ENCODE results near the gene BANP.

Gene BANP

DNA sequence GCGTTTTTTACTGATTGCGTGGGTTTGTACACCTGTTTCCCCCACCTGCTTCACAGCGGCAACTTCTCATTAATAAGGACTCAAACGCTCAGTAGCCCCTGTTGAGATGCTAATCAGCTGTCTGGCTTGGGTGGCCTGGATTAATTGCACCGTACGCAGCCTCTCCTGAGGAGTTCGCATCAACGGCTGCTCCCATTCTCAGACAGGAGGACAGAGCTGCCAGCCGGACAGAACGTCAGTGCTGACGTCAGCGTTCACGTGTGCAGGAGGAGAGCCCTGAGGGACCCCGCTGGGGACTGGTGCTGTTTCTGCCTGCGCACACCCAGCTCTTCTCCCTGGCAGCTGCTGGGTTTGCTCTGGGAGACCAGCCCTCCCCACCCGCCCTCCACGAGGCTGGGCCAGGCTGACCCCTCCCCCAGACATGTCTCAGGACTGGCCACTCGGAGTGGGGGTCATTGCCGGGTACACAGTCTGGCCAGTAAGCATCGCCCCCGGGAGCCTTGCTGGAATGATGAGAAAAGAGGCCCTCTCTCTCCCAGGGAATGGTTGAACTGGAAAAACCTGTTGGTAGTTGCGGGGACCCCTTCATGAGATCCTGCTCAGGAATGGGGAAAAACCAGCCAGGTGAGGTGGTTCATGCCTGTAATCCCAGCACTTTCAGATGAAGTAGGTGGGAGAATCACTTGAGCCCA is 5.7 kb upstream of the BANP start:
- H3K4me3 ChIP-seq (ENCODE audit: low read length) = peak overlapping the region; percentile 27; the same call in 1 of the 2 replicates
- TF ChIP-seq, protein P1, sequence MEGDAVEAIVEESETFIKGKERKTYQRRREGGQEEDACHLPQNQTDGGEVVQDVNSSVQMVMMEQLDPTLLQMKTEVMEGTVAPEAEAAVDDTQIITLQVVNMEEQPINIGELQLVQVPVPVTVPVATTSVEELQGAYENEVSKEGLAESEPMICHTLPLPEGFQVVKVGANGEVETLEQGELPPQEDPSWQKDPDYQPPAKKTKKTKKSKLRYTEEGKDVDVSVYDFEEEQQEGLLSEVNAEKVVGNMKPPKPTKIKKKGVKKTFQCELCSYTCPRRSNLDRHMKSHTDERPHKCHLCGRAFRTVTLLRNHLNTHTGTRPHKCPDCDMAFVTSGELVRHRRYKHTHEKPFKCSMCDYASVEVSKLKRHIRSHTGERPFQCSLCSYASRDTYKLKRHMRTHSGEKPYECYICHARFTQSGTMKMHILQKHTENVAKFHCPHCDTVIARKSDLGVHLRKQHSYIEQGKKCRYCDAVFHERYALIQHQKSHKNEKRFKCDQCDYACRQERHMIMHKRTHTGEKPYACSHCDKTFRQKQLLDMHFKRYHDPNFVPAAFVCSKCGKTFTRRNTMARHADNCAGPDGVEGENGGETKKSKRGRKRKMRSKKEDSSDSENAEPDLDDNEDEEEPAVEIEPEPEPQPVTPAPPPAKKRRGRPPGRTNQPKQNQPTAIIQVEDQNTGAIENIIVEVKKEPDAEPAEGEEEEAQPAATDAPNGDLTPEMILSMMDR (conservative IDR thresholded peaks at IDR 0.05; ENCODE audit: low read length) = no peak
- peak; percentile 40 for DNase-seq (ENCODE audit: low read depth)

GRCh38 chr16:87946596-87947347 is 4.5 kb upstream of the BANP start:
- DNase-seq (ENCODE audit: low read depth) = no peak
- TF ChIP-seq, protein P1 (conservative IDR thresholded peaks at IDR 0.05; ENCODE audit: low read length) = no peak
- no peak overlapping the region for H3K4me3 ChIP-seq (ENCODE audit: low read length)

DNA sequence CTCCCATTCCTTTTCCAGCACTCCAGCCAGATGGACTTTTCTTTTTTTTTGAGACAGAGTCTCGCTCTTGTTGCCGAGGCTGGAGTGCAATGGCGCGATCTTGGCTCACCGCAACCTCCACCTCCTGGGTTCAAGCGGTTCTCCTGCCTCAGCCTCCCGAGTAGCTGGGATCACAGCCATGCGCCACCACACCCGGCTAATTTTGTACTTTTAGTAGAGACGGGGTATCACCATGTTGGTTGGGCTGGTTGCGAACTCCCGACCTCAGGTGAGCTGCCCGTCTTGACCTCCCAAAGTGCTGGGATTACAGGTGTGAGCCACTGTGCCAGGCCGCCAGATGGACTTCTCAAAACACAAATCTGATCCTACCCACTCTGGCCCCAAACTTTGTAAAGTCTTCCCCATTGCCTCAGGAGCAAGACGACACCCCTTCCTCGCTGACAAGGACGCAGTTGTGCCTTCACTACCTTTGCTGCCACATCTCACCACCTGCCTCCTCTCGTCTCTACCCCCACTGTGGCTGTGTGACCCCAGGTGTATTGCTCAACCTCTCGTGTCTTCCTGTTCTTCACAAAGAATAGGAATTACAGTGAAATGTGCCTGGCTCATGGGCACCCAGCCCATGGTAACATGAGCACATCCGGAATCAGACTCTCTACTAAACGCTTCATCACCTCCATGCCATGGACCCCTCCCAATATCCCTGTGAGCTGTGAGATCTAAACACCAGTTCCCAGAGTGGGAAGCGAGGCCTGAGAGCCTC is 3.7 kb upstream of the BANP start:
- DNase-seq (ENCODE audit: low read depth) = no peak
- TF ChIP-seq, protein P1 (conservative IDR thresholded peaks at IDR 0.05; ENCODE audit: low read length) = no peak
- no peak overlapping the region for H3K4me3 ChIP-seq (ENCODE audit: low read length)

DNA sequence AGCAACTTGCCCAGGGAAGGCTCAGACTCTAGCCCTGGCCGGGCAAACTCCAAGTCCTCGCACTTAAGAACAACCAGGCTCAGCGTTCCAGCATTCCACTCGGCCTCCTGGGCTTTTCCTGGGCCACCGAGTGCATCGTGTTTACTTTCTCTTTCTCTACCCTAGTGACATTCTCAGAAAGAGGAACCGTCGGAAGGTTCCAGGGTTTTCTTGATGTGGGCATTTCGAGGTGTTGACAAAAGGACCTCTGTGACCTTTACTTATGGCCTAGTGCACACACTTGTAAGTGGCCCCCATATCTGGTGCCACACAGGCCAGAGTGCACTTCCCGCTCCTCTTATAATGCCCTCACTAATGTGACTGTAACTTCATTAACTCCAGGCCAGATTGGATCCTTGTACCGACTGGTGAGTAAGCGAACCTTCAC is 3.1 kb upstream of the BANP start:
- H3K4me3 ChIP-seq (ENCODE audit: low read length) = no peak overlapping the region
- DNase-seq (ENCODE audit: low read depth) = no peak
- TF ChIP-seq, protein P1 (conservative IDR thresholded peaks at IDR 0.05; ENCODE audit: low read length) = no peak

- no peak overlapping the region for H3K4me3 ChIP-seq (ENCODE audit: low read length)
- no peak for DNase-seq (ENCODE audit: low read depth)
- TF ChIP-seq, protein P1 (conservative IDR thresholded peaks at IDR 0.05; ENCODE audit: low read length) = no peak
Measured at GRCh38 chr16:87948735-87949070, 2.5 kb upstream of the BANP start.

DNA sequence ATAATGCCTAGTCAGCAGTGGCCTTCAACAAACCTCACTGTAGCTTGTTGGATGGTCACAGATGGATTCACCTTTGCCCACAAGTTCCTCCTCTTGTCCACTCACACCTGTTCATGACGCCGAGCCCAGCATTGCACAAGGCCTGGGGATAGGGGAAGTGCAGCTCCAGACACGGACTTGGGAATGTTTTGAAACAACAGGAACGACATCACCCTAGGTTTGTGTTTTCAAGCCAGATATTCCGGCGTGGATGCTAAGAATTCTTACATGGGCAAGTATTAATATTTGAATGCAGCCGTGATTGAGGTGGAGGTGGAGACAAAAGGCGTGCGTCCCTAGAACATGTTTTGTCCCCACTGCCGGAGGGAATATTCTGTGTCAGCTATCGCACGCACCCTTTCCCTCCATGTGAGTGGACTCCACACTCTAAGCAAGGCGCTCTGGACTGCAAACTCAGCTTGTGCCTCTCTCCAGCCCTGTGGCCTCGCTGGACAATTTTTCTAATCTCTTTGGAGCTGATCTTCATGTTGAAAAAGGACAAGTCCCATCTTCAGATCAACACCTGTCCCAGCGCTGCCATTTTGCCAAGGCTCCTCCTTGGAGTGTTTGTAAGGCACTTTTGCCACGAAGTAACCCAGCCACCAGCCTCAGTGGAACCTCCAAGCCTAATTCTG is 2.0 kb upstream of the BANP start:
- no peak overlapping the region for H3K4me3 ChIP-seq (ENCODE audit: low read length)
- DNase-seq (ENCODE audit: low read depth) = no peak
- TF ChIP-seq, protein P1 (conservative IDR thresholded peaks at IDR 0.05; ENCODE audit: low read length) = no peak
